Activated naive CD8-positive, alpha-beta T cell treated with anti-CD3 and anti-CD28 coated beads for 36 hours (primary cell): ENCODE results near the gene CHD1L. TPM values are rescaled to one million over a fixed set of nuclear protein-coding genes. Genes with fewer than 3 reads are reported as not detected.
"Not testable (repeated sequence)": the region's sequence is repeated elsewhere in the genome, so short reads cannot be mapped to it uniquely, and the experiment has no call there.

Experiments
- DNase-seq: peaks from one replicate; pipeline ENCODE4 v3.0.0; 2021
- H3K27ac Mint-ChIP-seq: one replicate; pipeline ENCODE4 v1.8.0; 2022; ENCODE audit warnings: mild to moderate bottlenecking, moderate library complexity, mixed read lengths
- H3K27me3 Mint-ChIP-seq: one replicate; pipeline ENCODE4 v1.8.0; 2022; ENCODE audit warnings: mild to moderate bottlenecking, mixed read lengths
- H3K36me3 Mint-ChIP-seq: one replicate; pipeline ENCODE4 v1.8.0; 2021; ENCODE audit warnings: mild to moderate bottlenecking, mixed read lengths
- H3K4me1 Mint-ChIP-seq: one replicate; pipeline ENCODE4 v1.8.0; 2021; ENCODE audit warnings: mixed read lengths
- H3K4me3 Mint-ChIP-seq: one replicate; pipeline ENCODE4 v1.8.0; 2022; ENCODE audit warnings: mild to moderate bottlenecking, moderate library complexity, mixed read lengths
- H3K9me3 Mint-ChIP-seq: one replicate; pipeline ENCODE4 v1.8.0; 2022; ENCODE audit warnings: mixed read lengths
- total RNA-seq, 2 experiments: library from RNA; stranded (reverse); gene quantifications; one replicate each; pipeline ENCODE4 v1.2.3, GENCODE V29; 2021

CHD1L gene
- total RNA-seq: 10 to 100 TPM; 65.9 to 70.0 TPM

DNA sequence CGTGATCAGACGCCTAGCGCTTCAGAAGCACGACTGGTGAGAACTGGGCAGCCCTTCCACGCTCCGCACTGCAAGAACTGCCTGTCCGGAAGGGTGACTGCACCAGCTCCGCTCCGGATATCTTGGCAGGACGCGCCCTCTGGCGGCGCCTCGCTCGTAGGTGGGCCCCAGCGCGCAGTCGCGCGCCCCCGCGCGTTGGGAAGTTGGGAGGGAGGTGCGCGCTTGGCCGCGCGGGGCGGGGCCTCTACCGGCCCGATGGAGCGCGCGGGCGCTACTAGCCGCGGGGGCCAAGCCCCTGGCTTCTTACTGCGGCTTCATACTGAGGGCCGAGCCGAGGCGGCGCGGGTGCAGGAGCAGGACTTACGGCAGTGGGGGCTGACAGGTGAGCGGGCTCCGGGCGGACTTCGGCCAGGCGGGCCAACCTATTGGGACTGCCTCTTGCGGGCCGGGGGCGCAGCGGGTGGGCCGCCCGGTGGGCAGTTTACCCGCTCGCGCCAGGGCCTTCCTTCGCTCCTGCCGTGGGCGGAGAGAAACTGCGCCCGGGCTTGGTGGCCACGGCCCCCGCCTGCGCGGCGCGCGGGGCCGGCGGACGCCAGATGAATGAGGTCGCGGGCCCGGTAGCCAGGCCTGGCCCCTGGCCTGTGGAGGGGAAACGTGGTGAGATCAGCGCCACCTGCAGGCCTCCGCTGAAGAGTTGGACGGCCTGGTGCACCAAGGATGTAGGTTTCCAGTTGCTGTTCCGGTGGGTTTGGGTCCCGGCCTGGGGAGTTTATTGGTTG lies at the start of gene CHD1L:
Gene CHD1L, plus strand, starts transcription at position 236 of the 779 bp plus-strand sequence. Its CDS starts 20 bp downstream, at position 256.
- peaks cover 4% of the 10 kb centered on the region for H3K27me3 Mint-ChIP-seq
- H3K27ac Mint-ChIP-seq: peak within 1 kb of the TSS; percentile 83

GRCh38 chr1:147197324-147197723 lies 45.2 kb upstream of the CHD1L start:
- not testable (repeated sequence) for H3K9me3 Mint-ChIP-seq, H3K27me3 Mint-ChIP-seq, H3K4me3 Mint-ChIP-seq, H3K27ac Mint-ChIP-seq, DNase-seq, H3K36me3 Mint-ChIP-seq, H3K4me1 Mint-ChIP-seq

More for the DNA sequence above, at the start of gene CHD1L:
- H3K9me3 Mint-ChIP-seq: no peaks in the 10 kb centered on the region
- peak; percentile 95 for DNase-seq
- peaks cover 39% of the 10 kb centered on the region for H3K4me1 Mint-ChIP-seq
- peaks cover 28% of the 10 kb centered on the region for H3K36me3 Mint-ChIP-seq
- H3K4me3 Mint-ChIP-seq: peak within 1 kb of the TSS; percentile 93

- Mint-ChIP-seq H3K4me3 (no peak overlapping the region), H3K27me3 (no peaks in the 10 kb centered on the region), H3K36me3 (peaks cover 3% of the 10 kb centered on the region), H3K4me1 (peaks cover 5% of the 10 kb centered on the region), H3K27ac (no peak overlapping the region), H3K9me3 (no peaks in the 10 kb centered on the region)
- no peak for DNase-seq
Measured at GRCh38 chr1:147201276-147201675, 41.2 kb upstream of the CHD1L start.

DNA sequence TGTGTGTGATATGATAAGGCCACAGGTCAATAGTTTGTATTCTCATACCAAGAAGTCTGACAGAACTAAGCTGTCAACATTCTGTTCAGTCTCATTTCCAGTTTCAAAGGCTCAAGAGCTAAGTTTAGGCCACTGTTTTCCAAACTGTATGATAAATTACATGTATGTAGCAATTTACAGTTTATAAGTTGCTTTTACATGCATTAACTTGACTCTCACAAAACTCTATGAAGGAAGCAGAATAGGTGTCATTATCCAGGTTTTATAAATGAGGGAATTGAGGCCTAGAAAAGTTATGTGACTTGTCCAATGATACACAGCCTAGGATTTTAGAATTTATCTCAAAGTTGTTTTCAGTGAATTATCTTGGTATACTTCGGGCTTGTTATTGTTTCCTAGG lies 40.7 kb upstream of the CHD1L start:
- Mint-ChIP-seq H3K4me1 (peaks cover 5% of the 10 kb centered on the region), H3K27ac (no peak overlapping the region), H3K36me3 (peaks cover 4% of the 10 kb centered on the region)

GRCh38 chr1:147202576-147202975 lies 39.9 kb upstream of the CHD1L start:
- H3K36me3 Mint-ChIP-seq: peaks cover 7% of the 10 kb centered on the region
- H3K4me3 Mint-ChIP-seq: no peak overlapping the region
- no peak overlapping the region for H3K27ac Mint-ChIP-seq
- H3K9me3 Mint-ChIP-seq: no peaks in the 10 kb centered on the region
- DNase-seq: no peak
- no peaks in the 10 kb centered on the region for H3K27me3 Mint-ChIP-seq
- H3K4me1 Mint-ChIP-seq: peaks cover 5% of the 10 kb centered on the region

More for the DNA sequence above, 40.7 kb upstream of the CHD1L start:
- DNase-seq: no peak
- H3K27me3 Mint-ChIP-seq: no peaks in the 10 kb centered on the region
- no peak overlapping the region for H3K4me3 Mint-ChIP-seq
- no peaks in the 10 kb centered on the region for H3K9me3 Mint-ChIP-seq

GRCh38 chr1:147204080-147204479 lies 38.4 kb upstream of the CHD1L start:
- DNase-seq: no peak
- H3K9me3 Mint-ChIP-seq: no peaks in the 10 kb centered on the region
- H3K4me1 Mint-ChIP-seq: peaks cover 5% of the 10 kb centered on the region
- H3K36me3 Mint-ChIP-seq: peaks cover 7% of the 10 kb centered on the region
- no peak overlapping the region for H3K27ac Mint-ChIP-seq
- no peak overlapping the region for H3K4me3 Mint-ChIP-seq
- no peaks in the 10 kb centered on the region for H3K27me3 Mint-ChIP-seq

DNA sequence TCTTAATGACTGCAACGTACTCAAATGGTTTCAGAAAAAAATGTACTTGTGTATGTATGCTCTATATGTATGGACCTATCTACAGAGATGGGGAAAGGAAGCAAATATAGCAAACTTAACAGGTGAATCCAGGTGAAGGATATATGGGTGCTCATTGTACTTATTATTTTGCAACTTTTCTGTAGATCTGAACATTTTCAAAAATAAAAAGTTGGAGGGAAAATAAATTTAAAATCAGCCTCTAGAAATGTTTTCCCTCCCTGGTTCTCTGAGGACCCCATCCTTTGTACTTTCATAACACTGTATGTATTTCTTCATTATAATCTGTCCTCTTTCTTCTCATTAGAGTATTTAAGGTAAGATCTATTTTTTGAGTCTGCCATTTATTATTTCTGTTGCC lies 35.3 kb upstream of the CHD1L start:
- H3K27me3 Mint-ChIP-seq: no peaks in the 10 kb centered on the region
- no peaks in the 10 kb centered on the region for H3K9me3 Mint-ChIP-seq
- no peak overlapping the region for H3K27ac Mint-ChIP-seq
- no peaks in the 10 kb centered on the region for H3K4me1 Mint-ChIP-seq
- no peak overlapping the region for H3K4me3 Mint-ChIP-seq
- peaks cover 7% of the 10 kb centered on the region for H3K36me3 Mint-ChIP-seq
- DNase-seq: no peak

- Mint-ChIP-seq H3K4me1 (no peaks in the 10 kb centered on the region), H3K4me3 (no peak overlapping the region), H3K9me3 (no peaks in the 10 kb centered on the region), H3K27ac (no peak overlapping the region), H3K27me3 (no peaks in the 10 kb centered on the region), H3K36me3 (peaks cover 7% of the 10 kb centered on the region)
- no peak for DNase-seq
Measured at GRCh38 chr1:147208619-147209018, 33.9 kb upstream of the CHD1L start.

DNA sequence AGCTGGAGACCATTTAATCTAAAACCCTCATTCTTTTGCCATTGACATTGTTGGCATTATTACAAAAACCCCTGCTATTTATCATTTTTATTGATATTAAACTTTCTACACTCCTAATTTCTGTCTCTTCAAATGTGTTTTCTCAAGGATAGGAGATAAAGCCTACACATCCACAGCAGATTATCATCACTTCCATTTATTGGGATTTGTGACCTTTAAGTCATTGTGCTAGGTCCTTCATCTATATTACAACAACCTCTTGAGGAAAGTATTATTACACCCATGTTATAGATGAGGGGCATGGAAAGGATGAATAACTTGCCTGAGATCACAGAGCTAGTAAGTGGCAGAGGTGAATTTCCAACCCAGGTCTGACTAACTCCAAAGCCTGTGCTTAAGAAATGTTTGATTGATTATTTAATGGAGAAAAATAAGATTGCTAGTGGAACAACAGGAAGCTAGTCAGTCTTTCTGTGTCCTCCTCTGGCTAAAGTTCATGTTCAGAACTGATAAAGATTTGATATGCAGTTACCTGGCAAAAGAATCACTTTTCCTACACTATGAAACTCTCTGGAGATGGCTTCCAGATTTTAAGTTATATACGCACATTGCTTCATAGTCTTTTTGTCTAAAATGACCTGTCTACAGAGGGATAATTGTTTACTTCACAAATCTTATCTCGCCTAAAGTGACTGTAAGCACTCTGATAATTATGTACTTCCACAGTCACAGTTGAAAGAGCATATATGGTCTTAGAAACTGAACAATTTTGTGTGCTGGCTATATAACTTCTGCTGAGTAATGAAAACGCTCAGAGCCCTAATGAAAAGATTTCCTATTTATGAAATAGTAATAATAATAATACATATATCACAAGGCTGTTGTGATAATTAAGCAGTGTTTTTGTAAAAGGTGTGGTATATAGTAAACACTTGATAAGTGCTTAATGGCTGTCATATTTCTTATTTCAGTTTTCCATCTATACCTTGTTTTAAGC lies 32.4 kb upstream of the CHD1L start:
- peaks cover 3% of the 10 kb centered on the region for H3K36me3 Mint-ChIP-seq
- no peaks in the 10 kb centered on the region for H3K27me3 Mint-ChIP-seq
- H3K4me3 Mint-ChIP-seq: no peak overlapping the region
- no peaks in the 10 kb centered on the region for H3K4me1 Mint-ChIP-seq
- H3K27ac Mint-ChIP-seq: no peak overlapping the region
- DNase-seq: no peak
- no peaks in the 10 kb centered on the region for H3K9me3 Mint-ChIP-seq

- peaks cover 3% of the 10 kb centered on the region for H3K36me3 Mint-ChIP-seq
- H3K9me3 Mint-ChIP-seq: no peaks in the 10 kb centered on the region
- H3K4me3 Mint-ChIP-seq: no peak overlapping the region
- H3K27me3 Mint-ChIP-seq: no peaks in the 10 kb centered on the region
- no peaks in the 10 kb centered on the region for H3K4me1 Mint-ChIP-seq
- no peak overlapping the region for H3K27ac Mint-ChIP-seq
- DNase-seq: no peak
Measured at GRCh38 chr1:147210987-147211386, 31.5 kb upstream of the CHD1L start.

DNA sequence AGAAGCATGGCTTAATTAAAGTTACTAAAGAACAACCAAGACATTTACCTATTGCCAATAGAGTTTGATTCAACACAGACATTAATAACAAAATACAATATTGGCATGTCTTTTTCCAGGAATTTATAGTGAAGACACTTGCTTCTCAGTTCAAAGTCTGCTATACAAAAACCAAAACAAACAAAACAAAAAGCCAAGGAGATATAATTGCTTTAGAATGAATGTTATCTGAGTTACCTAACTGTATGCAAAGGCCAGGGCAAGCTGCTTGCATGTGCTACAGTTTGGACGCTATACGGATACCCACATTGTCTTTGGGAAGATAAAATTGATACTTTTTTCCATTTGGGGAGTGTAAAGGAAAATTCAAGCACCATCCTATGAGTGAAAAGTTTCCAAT lies 30.9 kb upstream of the CHD1L start:
- no peak for DNase-seq
- Mint-ChIP-seq H3K4me1 (no peaks in the 10 kb centered on the region), H3K36me3 (peaks cover 2% of the 10 kb centered on the region), H3K9me3 (no peaks in the 10 kb centered on the region), H3K27ac (no peak overlapping the region), H3K4me3 (no peak overlapping the region), H3K27me3 (no peaks in the 10 kb centered on the region)

GRCh38 chr1:147213271-147213670 lies 29.2 kb upstream of the CHD1L start:
- DNase-seq: no peak
- H3K4me3 Mint-ChIP-seq: no peak overlapping the region
- H3K4me1 Mint-ChIP-seq: no peaks in the 10 kb centered on the region
- no peak overlapping the region for H3K27ac Mint-ChIP-seq
- no peaks in the 10 kb centered on the region for H3K9me3 Mint-ChIP-seq
- H3K27me3 Mint-ChIP-seq: no peaks in the 10 kb centered on the region
- H3K36me3 Mint-ChIP-seq: no peaks in the 10 kb centered on the region

GRCh38 chr1:147214325-147214724 lies 28.2 kb upstream of the CHD1L start:
- Mint-ChIP-seq H3K27ac (no peak overlapping the region), H3K27me3 (no peaks in the 10 kb centered on the region), H3K4me1 (no peaks in the 10 kb centered on the region), H3K4me3 (no peak overlapping the region), H3K36me3 (no peaks in the 10 kb centered on the region), H3K9me3 (no peaks in the 10 kb centered on the region)
- no peak for DNase-seq

DNA sequence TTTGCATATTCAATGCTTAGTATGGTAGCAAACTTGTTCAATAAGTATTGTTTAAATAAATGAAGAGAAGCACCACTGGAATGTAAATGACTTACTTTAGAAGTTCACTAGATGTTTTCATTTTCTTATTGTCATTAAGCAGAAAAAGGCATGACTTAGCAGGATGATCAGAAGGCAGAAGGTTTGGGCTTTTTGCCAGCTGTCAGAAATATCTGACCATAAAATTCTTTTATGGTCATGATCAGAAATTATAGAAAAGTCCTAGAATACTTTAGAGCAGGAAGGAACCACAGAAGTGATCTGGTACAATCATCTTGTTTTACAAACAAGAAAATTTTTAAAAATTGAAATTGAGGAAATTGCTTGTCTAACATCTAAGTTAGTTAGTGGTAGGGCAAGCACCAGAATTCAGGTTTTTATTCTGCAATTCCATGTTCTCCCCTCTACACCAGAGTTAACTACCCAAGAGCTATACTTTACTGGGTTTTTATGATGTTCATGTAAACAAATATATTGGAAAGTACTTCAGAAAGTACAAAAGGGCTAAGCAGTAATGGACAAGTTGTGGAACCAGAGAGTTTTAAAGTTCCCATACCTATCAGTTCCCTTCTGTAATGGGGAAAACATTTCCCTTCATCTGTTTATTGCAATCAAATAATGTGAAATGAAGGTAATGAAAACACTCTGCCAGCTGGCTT lies 27.5 kb upstream of the CHD1L start:
- no peak for DNase-seq
- no peaks in the 10 kb centered on the region for H3K9me3 Mint-ChIP-seq

GRCh38 chr1:147215540-147215916 lies 27.0 kb upstream of the CHD1L start:
- Mint-ChIP-seq H3K4me3 (no peak overlapping the region), H3K9me3 (no peaks in the 10 kb centered on the region), H3K4me1 (no peaks in the 10 kb centered on the region), H3K36me3 (no peaks in the 10 kb centered on the region), H3K27me3 (no peaks in the 10 kb centered on the region), H3K27ac (no peak overlapping the region)
- DNase-seq: no peak

More for the DNA sequence above, 27.5 kb upstream of the CHD1L start:
- Mint-ChIP-seq H3K4me3 (no peak overlapping the region), H3K4me1 (no peaks in the 10 kb centered on the region), H3K27ac (no peak overlapping the region), H3K27me3 (no peaks in the 10 kb centered on the region), H3K36me3 (no peaks in the 10 kb centered on the region)
